Lung microvascular endothelial cell (primary cell): ENCODE data around the gene CLRN2. TPM values are rescaled to one million over a fixed set of nuclear protein-coding genes. Genes with fewer than 3 reads are reported as not detected.
A peak's percentile ranks its signal among the peaks of the same experiment; 100 is the strongest.
"Not testable (repeated sequence)": the region's sequence is repeated elsewhere in the genome, so short reads cannot be mapped to it uniquely, and the experiment has no call there.

ENCODE experiments used
- DNase-seq, 2 donors: peaks; one replicate each; pipeline versions ENCODE4 v3.0.0 to v3.0.0-alpha.2; 2010; ENCODE audit warnings: low read depth in 2 of 2
- total RNA-seq: library from RNA; depleted of rRNA; stranded (reverse); fragments of >200 nt; gene quantifications from 2 replicates; pipeline ENCODE4 v1.2.1, GENCODE V29; 2014

Gene CLRN2
- total RNA-seq, 1 donor from 2014 or later = not detected

- DNase-seq = peak; percentile 60 to 85
Observed at GRCh38 chr4:17544831-17545234, 29.9 kb downstream of the CLRN2 start.

- DNase-seq = no peak
Observed at GRCh38 chr4:17545374-17546140, 30.6 kb downstream of the CLRN2 start.

- DNase-seq = no peak
Observed at GRCh38 chr4:17546222-17546621, 31.3 kb downstream of the CLRN2 start.

GRCh38 chr4:17546678-17547077, 31.7 kb downstream of the CLRN2 start:
- DNase-seq = no peak

GRCh38 chr4:17550549-17550948, 35.6 kb downstream of the CLRN2 start:
- DNase-seq = no peak

- DNase-seq = no peak
Observed at GRCh38 chr4:17552427-17552826, 37.5 kb downstream of the CLRN2 start.

- no peak for DNase-seq
Observed at GRCh38 chr4:17554568-17554967, 39.6 kb downstream of the CLRN2 start.

- DNase-seq = no peak
Observed at GRCh38 chr4:17556498-17556897, 41.5 kb downstream of the CLRN2 start.

- no peak for DNase-seq
Observed at GRCh38 chr4:17557880-17558279, 42.9 kb downstream of the CLRN2 start.

- no peak for DNase-seq
Observed at GRCh38 chr4:17558941-17559708, 44.2 kb downstream of the CLRN2 start.

- DNase-seq = no peak
Observed at GRCh38 chr4:17559709-17560048, 44.7 kb downstream of the CLRN2 start.

GRCh38 chr4:17560065-17560673, 45.2 kb downstream of the CLRN2 start:
- no peak for DNase-seq

- DNase-seq = peak; percentile 10 to 41
Observed at GRCh38 chr4:17561195-17561909, 46.4 kb downstream of the CLRN2 start.

GRCh38 chr4:17562157-17562556, 47.2 kb downstream of the CLRN2 start:
- peak in 1 of 2 donors; percentile 11 for DNase-seq

- DNase-seq = no peak
Observed at GRCh38 chr4:17565846-17566245, 50.9 kb downstream of the CLRN2 start.

GRCh38 chr4:17567271-17567670, 52.3 kb downstream of the CLRN2 start:
- no peak for DNase-seq

GRCh38 chr4:17574206-17574605, 59.2 kb downstream of the CLRN2 start:
- no peak for DNase-seq

- not testable (repeated sequence) for DNase-seq
Observed at GRCh38 chr4:17575177-17575576, 60.2 kb downstream of the CLRN2 start.
